Endothelial cell (in vitro differentiated cells): ENCODE data around the gene SASH1. TPM values are rescaled to one million over a fixed set of nuclear protein-coding genes. Genes with fewer than 3 reads are reported as not detected.

Experiments used
- DNase-seq: peaks from one replicate; pipeline ENCODE4 v3.0.0; 2021; ENCODE audit warnings: low spot score
- H3K27ac Mint-ChIP-seq: one replicate; pipeline ENCODE4 v1.8.0; 2021; ENCODE audit warnings: mixed read lengths, inconsistent platforms; ENCODE audit not compliant: unreplicated experiment
- H3K27me3 Mint-ChIP-seq: one replicate; pipeline ENCODE4 v1.8.0; 2021; ENCODE audit warnings: mild to moderate bottlenecking, moderate library complexity, mixed read lengths, inconsistent platforms; ENCODE audit not compliant: unreplicated experiment
- H3K36me3 Mint-ChIP-seq: one replicate; pipeline ENCODE4 v1.8.0; 2021; ENCODE audit warnings: mild to moderate bottlenecking, low read depth, mixed read lengths, inconsistent platforms; ENCODE audit not compliant: unreplicated experiment
- H3K4me1 Mint-ChIP-seq: one replicate; pipeline ENCODE4 v1.8.0; 2021; ENCODE audit warnings: mild to moderate bottlenecking, mixed read lengths, inconsistent platforms; ENCODE audit not compliant: unreplicated experiment
- H3K4me3 Mint-ChIP-seq: one replicate; pipeline ENCODE4 v1.8.0; 2021; ENCODE audit warnings: mild to moderate bottlenecking, mixed read lengths, inconsistent platforms; ENCODE audit not compliant: unreplicated experiment
- H3K9me3 Mint-ChIP-seq: one replicate; pipeline ENCODE4 v1.8.0; 2021; ENCODE audit warnings: mixed read lengths, inconsistent platforms; ENCODE audit not compliant: unreplicated experiment
- CTCF ChIP-seq: fragments of 200-600 bp; sonication (generic); IDR thresholded peaks from one replicate; pipeline ENCODE4 v1.5.0; 2021; ENCODE audit warnings: antibody characterized with exemption; ENCODE audit not compliant: unreplicated experiment
- total RNA-seq: library from RNA; stranded (reverse); fragmentation: NEBNext Ultra II Directional; extraction: Animal tissue kit (Norgen Biotek cat#: 25700); gene quantifications from one replicate; pipeline ENCODE4 v1.2.1, GENCODE V29; 2021; ENCODE audit not compliant: unreplicated experiment

Gene SASH1
- total RNA-seq, 1 donor from 2014 or later = 138 TPM

DNA sequence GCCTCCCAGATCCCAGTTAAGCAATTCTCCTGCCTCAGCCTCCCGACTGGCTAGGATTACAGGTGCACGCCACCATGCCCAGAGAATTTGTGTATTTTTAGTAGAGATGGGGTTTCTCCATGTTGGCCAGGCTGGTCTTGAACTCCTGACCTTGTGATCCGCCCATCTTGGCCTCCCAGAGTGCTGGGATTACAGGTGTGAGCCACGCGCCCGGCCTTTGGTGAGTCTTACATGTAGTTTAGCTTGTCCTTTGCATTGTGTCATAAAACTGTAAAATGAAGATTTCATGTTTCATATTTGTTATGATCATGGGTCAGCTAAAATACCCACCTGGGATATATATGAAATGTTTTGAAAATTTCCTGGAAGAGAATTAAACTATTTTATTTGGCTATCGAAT is 183.5 kb downstream of the SASH1 start:
- Mint-ChIP-seq H3K4me3 (no peak overlapping the region), H3K27ac (no peak overlapping the region), H3K4me1 (peaks cover 16% of the 10 kb centered on the region), H3K27me3 (peaks cover 4% of the 10 kb centered on the region), H3K9me3 (no peaks in the 10 kb centered on the region), H3K36me3 (peaks cover 63% of the 10 kb centered on the region)
- no peak for DNase-seq
- no peak for TF ChIP-seq CTCF

GRCh38 chr6:148528292-148528691 is 185.7 kb downstream of the SASH1 start:
- no peak overlapping the region for H3K27ac Mint-ChIP-seq
- peaks cover 16% of the 10 kb centered on the region for H3K4me1 Mint-ChIP-seq
- H3K36me3 Mint-ChIP-seq = peaks cover 76% of the 10 kb centered on the region
- no peak for TF ChIP-seq CTCF
- no peak for DNase-seq
- H3K9me3 Mint-ChIP-seq = no peaks in the 10 kb centered on the region
- peaks cover 5% of the 10 kb centered on the region for H3K27me3 Mint-ChIP-seq
- H3K4me3 Mint-ChIP-seq = peak overlapping the region; percentile 51

DNA sequence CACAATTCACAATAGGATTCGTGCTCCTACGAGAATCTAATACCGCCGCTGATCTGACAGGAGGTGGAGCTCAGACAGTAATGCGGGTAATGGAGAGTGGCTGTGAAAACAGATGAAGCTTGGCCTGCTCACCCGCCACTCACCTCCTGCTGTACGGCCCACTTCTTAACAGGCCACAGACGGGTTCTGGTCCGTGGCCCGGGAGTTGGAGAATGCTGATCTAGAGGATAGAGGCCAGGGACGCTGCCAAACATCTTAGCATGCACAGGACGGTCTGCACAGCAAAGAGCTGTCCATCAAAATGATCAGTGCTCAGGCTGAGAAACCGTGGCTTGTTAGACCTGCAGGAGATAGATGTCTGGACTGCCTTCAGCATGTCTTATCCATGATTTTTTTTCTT is 186.4 kb downstream of the SASH1 start:
- peaks cover 79% of the 10 kb centered on the region for H3K36me3 Mint-ChIP-seq
- no peak for TF ChIP-seq CTCF
- H3K4me3 Mint-ChIP-seq = no peak overlapping the region
- H3K9me3 Mint-ChIP-seq = no peaks in the 10 kb centered on the region
- H3K27ac Mint-ChIP-seq = no peak overlapping the region
- no peak for DNase-seq
- peaks cover 5% of the 10 kb centered on the region for H3K27me3 Mint-ChIP-seq
- peaks cover 16% of the 10 kb centered on the region for H3K4me1 Mint-ChIP-seq

GRCh38 chr6:148530394-148530953 is 187.8 kb downstream of the SASH1 start:
- Mint-ChIP-seq H3K27ac (peak overlapping the region; percentile 77), H3K36me3 (peaks cover 83% of the 10 kb centered on the region), H3K9me3 (no peaks in the 10 kb centered on the region), H3K4me1 (peaks cover 16% of the 10 kb centered on the region), H3K27me3 (peaks cover 7% of the 10 kb centered on the region), H3K4me3 (no peak overlapping the region)
- no peak for TF ChIP-seq CTCF
- no peak for DNase-seq

DNA sequence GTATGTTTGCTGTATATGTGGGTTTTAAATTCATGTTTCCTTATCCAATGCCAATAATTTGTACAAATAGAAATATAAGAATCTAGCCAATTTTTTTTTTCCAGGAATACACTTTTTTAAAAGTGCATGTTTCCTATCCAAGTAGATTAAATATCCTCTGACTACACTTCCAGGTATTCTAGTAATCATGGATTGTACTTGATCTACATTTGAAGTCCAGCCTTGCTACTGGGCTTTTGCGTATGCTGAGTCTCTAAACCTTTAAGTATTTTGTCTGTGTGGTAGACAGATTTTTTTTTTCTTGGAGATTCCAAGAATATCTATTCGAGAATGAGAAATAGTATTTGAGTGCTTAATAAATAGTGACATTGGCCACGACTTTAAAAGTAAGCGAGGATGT is 188.3 kb downstream of the SASH1 start:
- Mint-ChIP-seq H3K9me3 (no peaks in the 10 kb centered on the region), H3K27me3 (peaks cover 7% of the 10 kb centered on the region), H3K27ac (peak overlapping the region; percentile 82), H3K36me3 (peaks cover 84% of the 10 kb centered on the region), H3K4me1 (peaks cover 16% of the 10 kb centered on the region), H3K4me3 (peak overlapping the region; percentile 31)
- no peak for TF ChIP-seq CTCF
- DNase-seq = no peak
